Stomach (tissue), 9 donors: ENCODE data around the gene TNK2. TPM values are rescaled to one million over a fixed set of nuclear protein-coding genes. Genes with fewer than 3 reads are reported as not detected.

Source experiments
- DNase-seq, 2 donors: peaks; one replicate each; pipeline versions ENCODE4 v3.0.0 to v3.0.0-alpha.2; 2013 to 2019
- H3K27ac ChIP-seq, 5 donors: fragments of 200-600 bp in 4 of 5; sonication (generic) in 4 of 5; one replicate each; pipeline ENCODE4 v1.5.1; 2013 to 2019; ENCODE audit warnings: mild to moderate bottlenecking in 1 of 5, moderate library complexity in 1 of 5
- H3K27me3 ChIP-seq, 3 donors: fragments of 200-600 bp; sonication (generic); one replicate each; pipeline ENCODE4 v1.5.1; 2017 to 2019; ENCODE audit warnings: mixed run types in 1 of 3
- H3K36me3 ChIP-seq, 4 donors: fragments of 200-600 bp; sonication (generic); 1 replicate in 3 of 4; 2 replicates in 1 of 4; pipeline ENCODE4 v1.5.1; 2016 to 2019
- H3K4me1 ChIP-seq, 4 donors: fragments of 200-600 bp; sonication (generic); one replicate each; pipeline ENCODE4 v1.5.1; 2016 to 2019
- H3K4me3 ChIP-seq, 4 donors: fragments of 200-600 bp; sonication (generic) in 3 of 4; one replicate each; pipeline ENCODE4 v1.5.1; 2016 to 2019; ENCODE audit warnings: mild to moderate bottlenecking in 1 of 4
- H3K9me3 ChIP-seq, 4 donors: fragments of 200-600 bp; sonication (generic); one replicate each; pipeline ENCODE4 v1.5.1; 2016 to 2019
- CTCF ChIP-seq, 7 experiments: fragments of 450-650 bp in 4 of 7; fragments of 200-600 bp in 3 of 7; sonication (generic) in 3 of 7; IDR thresholded peaks; one replicate each; pipeline ENCODE4 v1.5.1; 2016 to 2019; ENCODE audit warnings: antibody characterized with exemption in 7 of 7, control low read depth in 2 of 7, mild to moderate bottlenecking in 1 of 7
- EP300 ChIP-seq: sonication (generic); formaldehyde crosslinking; IDR thresholded peaks from one replicate; pipeline ENCODE4 v1.6.1; 2017; ENCODE audit warnings: antibody characterized with exemption
- POLR2A ChIP-seq, 4 donors: fragments of 450-650 bp; IDR thresholded peaks; one replicate each; pipeline ENCODE4 v1.6.1; 2016; ENCODE audit warnings: antibody characterized with exemption in 4 of 4, control low read depth in 2 of 4, mild to moderate bottlenecking in 1 of 4, moderate library complexity in 1 of 4
- POLR2AphosphoS5 ChIP-seq, 3 donors: sonication (generic); formaldehyde crosslinking; IDR thresholded peaks; one replicate each; pipeline ENCODE4 v1.6.1; 2016; ENCODE audit warnings: antibody characterized with exemption in 3 of 3
- WGBS, 5 donors: extraction: QIAGEN DNeasy Blood & Tissue Kit in 3 of 5; methylation state at CpG; one replicate each; pipeline versions ENCODE4 v1.1.5 to v1.1.7; 2013 to 2018; 5-methylcytosine and 5-hydroxymethylcytosine counted together
- intact Hi-C: fragments of 100-400 bp; cut with DNase I; formaldehyde crosslinking; loops from one replicate; pipeline ENCODE4 v1.15.1; 2023; ENCODE audit warnings: low total_unique reads
- polyA plus RNA-seq, 3 donors: library from polyadenylated mRNA; stranded (reverse); fragments of 200-250 nt; gene quantifications; one replicate each; pipeline ENCODE4 v1.2.3, GENCODE V29; 2013
- total RNA-seq, 5 donors: library from RNA; depleted of rRNA; stranded (reverse); fragments of >200 nt; gene quantifications; one replicate each; pipeline versions ENCODE4 v1.1.0 to v1.2.3, GENCODE V29; 2014 to 2016
- donor health status: healthy with polysubstance abuse.
- donor health status: Bipolar disorder and iron deficiency.
- donor health status: healthy.

Gene TNK2
- total and polyA plus RNA-seq, 8 donors = 6.1 to 431 (median 38.6) TPM

DNA sequence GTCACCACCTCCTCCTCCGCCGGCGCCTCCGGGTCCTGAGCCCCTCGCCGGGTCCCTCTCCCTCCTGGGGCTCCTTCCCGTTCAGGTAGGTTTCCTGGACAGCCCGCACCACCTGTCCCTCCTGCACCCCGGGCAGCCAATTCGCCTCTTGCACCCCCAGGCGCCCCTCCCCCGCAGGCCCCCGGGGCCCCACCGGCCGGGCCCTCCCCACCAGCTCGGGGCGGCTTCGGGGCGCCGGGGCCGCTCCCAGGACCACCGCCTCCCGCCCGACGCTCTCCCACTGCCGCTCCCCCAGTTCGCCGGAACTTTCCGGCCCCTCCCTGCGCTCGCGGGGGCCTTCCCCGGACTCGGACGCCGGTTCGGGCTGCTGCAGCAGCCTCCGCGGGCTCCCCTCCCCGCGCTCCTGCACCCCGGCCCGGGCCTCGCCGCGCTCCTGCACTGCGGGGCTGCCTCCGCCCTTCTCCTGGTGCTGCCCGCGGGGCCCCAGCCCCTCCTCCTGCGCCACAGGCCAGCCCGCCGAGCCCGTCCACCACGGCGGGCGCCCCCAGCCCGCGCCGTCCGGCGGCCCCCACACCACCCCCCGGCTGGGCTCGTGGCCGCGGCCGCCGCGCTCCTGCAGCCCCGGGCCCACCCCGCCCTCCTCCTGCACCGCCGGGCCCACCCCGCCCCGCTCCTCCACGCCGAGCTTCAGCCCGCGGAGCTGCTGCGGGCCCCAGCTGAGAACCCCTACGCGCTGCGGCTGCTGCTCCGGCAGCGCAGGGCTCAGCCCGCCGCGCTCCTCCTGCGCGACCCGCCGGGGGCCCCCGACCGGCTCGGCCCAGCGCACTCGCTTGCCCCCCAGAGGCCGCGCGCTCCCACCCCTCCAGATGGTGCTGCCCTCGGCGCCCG, 587 bp upstream of the TNK2 start:
- Histone ChIP-seq H3K9me3 (no peaks in the 10 kb centered on the region), H3K27me3 (no peaks in the 10 kb centered on the region), H3K4me3 (peak overlapping the region; percentile 72 to 95 (median 80)), H3K4me1 (peaks cover 36 to 58% (median 40%) of the 10 kb centered on the region in 4 donors), H3K36me3 (no peaks in the 10 kb centered on the region), H3K27ac (peak overlapping the region; percentile 25 to 85 (median 82))
- DNase-seq = peak in 1 of 2 donors; percentile 69
- WGBS, 5 donors = 0 to 4% (median 1%) methylated on average over 16 to 101 of the region's 103 CpGs
- TF ChIP-seq POLR2A (IDR thresholded peaks at IDR 0.05) (no peak), POLR2AphosphoS5 (IDR thresholded peaks at IDR 0.05) (no peak), CTCF (IDR thresholded peaks at IDR 0.05) (no peak), EP300 (no peak)
- intact Hi-C loops = loop anchor here (5.0 kb wide), 1 partner anchor 42 kb away; no protein-coding TSS in a partner anchor

- WGBS, 5 donors = 10 to 17% (median 11%) methylated on average over 4 to 6 of the region's 6 CpGs
- TF ChIP-seq CTCF (IDR thresholded peaks at IDR 0.05) = no peak
- TF ChIP-seq POLR2AphosphoS5 (IDR thresholded peaks at IDR 0.05) = no peak
- TF ChIP-seq POLR2A (IDR thresholded peaks at IDR 0.05) = no peak
- no peak for TF ChIP-seq EP300
- Histone ChIP-seq H3K4me1 (peaks cover 36 to 71% (median 42%) of the 10 kb centered on the region in 4 donors), H3K9me3 (no peaks in the 10 kb centered on the region), H3K36me3 (no peaks in the 10 kb centered on the region), H3K27me3 (no peaks in the 10 kb centered on the region), H3K27ac (peak overlapping the region; percentile 25 to 85 (median 82)), H3K4me3 (peak overlapping the region; percentile 72 to 95 (median 80))
- intact Hi-C loops = loop anchor here (5.0 kb wide), 1 partner anchor 40 kb away; no protein-coding TSS in a partner anchor
- no peak for DNase-seq
Observed at GRCh38 chr3:195907684-195907933, 742 bp downstream of the TNK2 start.

- DNase-seq = peak; percentile 62 to 65
- no peak for TF ChIP-seq EP300
- TF ChIP-seq POLR2AphosphoS5 (IDR thresholded peaks at IDR 0.05) = no peak
- no peak for TF ChIP-seq POLR2A (IDR thresholded peaks at IDR 0.05)
- no peak for TF ChIP-seq CTCF (IDR thresholded peaks at IDR 0.05)
- intact Hi-C loops = loop anchor here (5.0 kb wide), 1 partner anchor 40 kb away; no protein-coding TSS in a partner anchor
- H3K4me1 ChIP-seq = peaks cover 36 to 76% (median 42%) of the 10 kb centered on the region in 4 donors
- H3K27ac ChIP-seq = peak overlapping the region; percentile 25 to 85 (median 82)
- no peaks in the 10 kb centered on the region for H3K36me3 ChIP-seq
- peak overlapping the region; percentile 72 to 95 (median 80) for H3K4me3 ChIP-seq
- 20 to 37% (median 28%) methylated on average over 17 to 23 of the region's 23 CpGs for WGBS, 5 donors
- no peaks in the 10 kb centered on the region for H3K27me3 ChIP-seq
- no peaks in the 10 kb centered on the region for H3K9me3 ChIP-seq
Observed at GRCh38 chr3:195906865-195907683, 1.3 kb downstream of the TNK2 start.
